HEK293 (cell line): ENCODE measurements around the gene ARHGAP6.

Experiments used
- CTCF ChIA-PET: fragments of 350-600 bp; formaldehyde crosslinking; extraction: SDS; loops from one replicate; lab custom pipeline; 2021; ENCODE audit warnings: antibody characterized with exemption; lab: Yijun Ruan, JAX
- POLR2A ChIA-PET: fragments of 300-600 bp; formaldehyde crosslinking; extraction: SDS; loops from one replicate; lab custom pipeline; 2020; ENCODE audit warnings: antibody characterized with exemption, inconsistent platforms; lab: Yijun Ruan, JAX
- H3K27ac ChIP-seq: fragments of 200-500 bp; sonication (Bioruptor generic); 2 replicates; pipeline ENCODE4 v1.5.1; 2014; ENCODE audit warnings: low read depth, low read length, control low read depth, inconsistent platforms; ENCODE audit errors: extremely low read depth
- H3K36me3 ChIP-seq, 2 experiments: fragments of 200-500 bp in 1 of 2; sonication (Bioruptor generic) in 1 of 2; 1 replicate in 1 of 2; 2 replicates in 1 of 2; pipeline ENCODE4 v1.5.1; 2014 to 2017; ENCODE audit warnings: inconsistent platforms in 2 of 2, low read length in 2 of 2; ENCODE audit not compliant: control insufficient read depth in 2 of 2, insufficient read depth in 1 of 2
- H3K4me1 ChIP-seq: fragments of 200-500 bp; sonication (Bioruptor generic); 2 replicates; pipeline ENCODE4 v1.5.1; 2014; ENCODE audit warnings: mild to moderate bottlenecking, low read length, inconsistent platforms; ENCODE audit not compliant: control insufficient read depth, insufficient read depth
- H3K4me3 ChIP-seq: 2 replicates; pipeline ENCODE4 v1.5.1; 2011; ENCODE audit warnings: low read depth, mild to moderate bottlenecking, control low read depth, low read length, moderate library complexity
- H3K9me3 ChIP-seq: fragments of 200-500 bp; sonication (Bioruptor generic); 2 replicates; pipeline ENCODE4 v1.5.1; 2014; ENCODE audit warnings: low read depth, low read length, inconsistent platforms; ENCODE audit not compliant: control insufficient read depth, insufficient read depth
- EGR2 ChIP-seq: fragments of 450-650 bp; formaldehyde crosslinking; IDR thresholded peaks from 2 replicates; pipeline ENCODE4 v1.5.1; 2016; ENCODE audit warnings: low read depth, missing biosample characterization, missing genetic modification characterization
- ELK4 ChIP-seq: IDR thresholded peaks from 2 replicates; pipeline ENCODE4 v1.6.1; 2011; ENCODE audit warnings: mild to moderate bottlenecking, low read depth, low read length, borderline replicate concordance
- GLI2 ChIP-seq: fragments of 450-650 bp; formaldehyde crosslinking; IDR thresholded peaks from 2 replicates; pipeline ENCODE4; 2017; ENCODE audit warnings: missing biosample characterization, missing genetic modification characterization, low read depth, borderline replicate concordance
- HOXC10 ChIP-seq: sonication (generic); formaldehyde crosslinking; IDR thresholded peaks from 2 replicates; pipeline ENCODE4 v1.8.1; 2023; ENCODE audit warnings: mild to moderate bottlenecking, missing genetic modification reagents
- KLF10 ChIP-seq: fragments of 450-650 bp; IDR thresholded peaks from 2 replicates; pipeline ENCODE4 v1.5.1; 2018; ENCODE audit warnings: missing biosample characterization, mild to moderate bottlenecking, missing genetic modification characterization
- MZF1 ChIP-seq: fragments of 450-650 bp; formaldehyde crosslinking; IDR thresholded peaks from 2 replicates; pipeline ENCODE4 v1.5.1; 2017; ENCODE audit warnings: missing biosample characterization, missing genetic modification characterization, borderline replicate concordance
- PRDM2 ChIP-seq: fragments of 450-650 bp; formaldehyde crosslinking; IDR thresholded peaks from 2 replicates; pipeline ENCODE4 v1.5.1; 2016; ENCODE audit warnings: missing biosample characterization, missing genetic modification characterization, borderline replicate concordance
- ZBTB7A ChIP-seq: fragments of 450-650 bp; formaldehyde crosslinking; IDR thresholded peaks from 2 replicates; pipeline ENCODE4 v1.5.1; 2016; ENCODE audit warnings: low read depth, missing biosample characterization, missing genetic modification characterization
- ZNF16 ChIP-seq: fragments of 450-650 bp; formaldehyde crosslinking; IDR thresholded peaks from 2 replicates; pipeline ENCODE4 v1.5.1; 2016; ENCODE audit warnings: low read depth, missing biosample characterization, missing genetic modification characterization
- ZNF394 ChIP-seq: fragments of 450-650 bp; formaldehyde crosslinking; IDR thresholded peaks from 2 replicates; pipeline ENCODE4 v1.5.1; 2016; ENCODE audit warnings: missing biosample characterization, missing genetic modification characterization, mild to moderate bottlenecking, moderate library complexity, borderline replicate concordance
- ZNF513 ChIP-seq: fragments of 450-650 bp; IDR thresholded peaks from 2 replicates; pipeline ENCODE4 v1.5.1; 2018; ENCODE audit warnings: missing biosample characterization, missing genetic modification characterization
- ZNF561 ChIP-seq: fragments of 450-650 bp; IDR thresholded peaks from 2 replicates; pipeline ENCODE4 v1.5.1; 2018; ENCODE audit warnings: missing biosample characterization, missing genetic modification characterization, borderline replicate concordance
- ZNF670 ChIP-seq: fragments of 450-650 bp; formaldehyde crosslinking; IDR thresholded peaks from 2 replicates; pipeline ENCODE4 v1.5.1; 2016; ENCODE audit warnings: missing biosample characterization, missing genetic modification characterization, low read depth
- ZNF692 ChIP-seq: fragments of 450-650 bp; formaldehyde crosslinking; IDR thresholded peaks from 2 replicates; pipeline ENCODE4 v1.5.1; 2016; ENCODE audit warnings: missing biosample characterization, missing genetic modification characterization
- ZSCAN4 ChIP-seq: fragments of 450-650 bp; formaldehyde crosslinking; IDR thresholded peaks from 2 replicates; pipeline ENCODE4 v1.5.1; 2017; ENCODE audit warnings: missing biosample characterization, missing genetic modification characterization

Gene ARHGAP6

GRCh38 chrX:11531226-11531625 is 134.5 kb downstream of the ARHGAP6 start:
- H3K27ac ChIP-seq, result no peak overlapping the region
- no peaks in the 10 kb centered on the region for H3K36me3 ChIP-seq
- ChIA-PET POLR2A (no interaction called here), CTCF (interaction anchor here (1.2 to 2.1 kb wide), 2 partner anchors 150 to 242 kb away, joined by 4 to 10 read pairs; no protein-coding TSS in a partner anchor)
- H3K9me3 ChIP-seq, result no peaks in the 10 kb centered on the region
- TF ChIP-seq ZNF692 (tag by site-specific recombination) (no peak), ELK4 (no peak), KLF10 (tag by site-specific recombination) (no peak), GLI2 (tag by site-specific recombination) (no peak), EGR2 (tag by site-specific recombination) (no peak), PRDM2 (tag by site-specific recombination) (no peak), ZNF394 (no peak), ZNF561 (tag by site-specific recombination) (no peak), ZBTB7A (tag by site-specific recombination) (no peak), ZNF670 (tag by site-specific recombination) (no peak), ZSCAN4 (tag by site-specific recombination) (no peak), ZNF16 (no peak), HOXC10 (CRISPR knock-in tag) (no peak), MZF1 (tag by site-specific recombination) (no peak), ZNF513 (tag by site-specific recombination) (no peak)
- H3K4me1 ChIP-seq, result no peaks in the 10 kb centered on the region
- H3K4me3 ChIP-seq, result no peak overlapping the region
